22Rv1 (cell line): ENCODE results near the gene SPRR2G.

ENCODE experiments used
- H3K27ac ChIP-seq: fragments of 450-650 bp; 2 replicates; pipeline ENCODE4 v1.5.1; 2017
- ZFX ChIP-seq: fragments of 450-650 bp; IDR thresholded peaks from 2 replicates; pipeline ENCODE4 v1.6.1; 2017; ENCODE audit warnings: antibody characterized with exemption, borderline replicate concordance
- TF ChIP-seq, protein P1 (sequence below): fragments of 450-650 bp; IDR thresholded peaks from 2 replicates; pipeline ENCODE4 v1.5.1; 2017; ENCODE audit warnings: mild to moderate bottlenecking

SPRR2G gene

GRCh38 chr1:153174624-153175023 lies 23.9 kb upstream of the SPRR2G start:
- no peak overlapping the region for H3K27ac ChIP-seq
- TF ChIP-seq, protein P1, sequence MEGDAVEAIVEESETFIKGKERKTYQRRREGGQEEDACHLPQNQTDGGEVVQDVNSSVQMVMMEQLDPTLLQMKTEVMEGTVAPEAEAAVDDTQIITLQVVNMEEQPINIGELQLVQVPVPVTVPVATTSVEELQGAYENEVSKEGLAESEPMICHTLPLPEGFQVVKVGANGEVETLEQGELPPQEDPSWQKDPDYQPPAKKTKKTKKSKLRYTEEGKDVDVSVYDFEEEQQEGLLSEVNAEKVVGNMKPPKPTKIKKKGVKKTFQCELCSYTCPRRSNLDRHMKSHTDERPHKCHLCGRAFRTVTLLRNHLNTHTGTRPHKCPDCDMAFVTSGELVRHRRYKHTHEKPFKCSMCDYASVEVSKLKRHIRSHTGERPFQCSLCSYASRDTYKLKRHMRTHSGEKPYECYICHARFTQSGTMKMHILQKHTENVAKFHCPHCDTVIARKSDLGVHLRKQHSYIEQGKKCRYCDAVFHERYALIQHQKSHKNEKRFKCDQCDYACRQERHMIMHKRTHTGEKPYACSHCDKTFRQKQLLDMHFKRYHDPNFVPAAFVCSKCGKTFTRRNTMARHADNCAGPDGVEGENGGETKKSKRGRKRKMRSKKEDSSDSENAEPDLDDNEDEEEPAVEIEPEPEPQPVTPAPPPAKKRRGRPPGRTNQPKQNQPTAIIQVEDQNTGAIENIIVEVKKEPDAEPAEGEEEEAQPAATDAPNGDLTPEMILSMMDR: no peak
- no peak for TF ChIP-seq ZFX

GRCh38 chr1:153168686-153169085 lies 18.0 kb upstream of the SPRR2G start:
- TF ChIP-seq ZFX: no peak
- TF ChIP-seq, protein P1: no peak
- H3K27ac ChIP-seq: no peak overlapping the region

DNA sequence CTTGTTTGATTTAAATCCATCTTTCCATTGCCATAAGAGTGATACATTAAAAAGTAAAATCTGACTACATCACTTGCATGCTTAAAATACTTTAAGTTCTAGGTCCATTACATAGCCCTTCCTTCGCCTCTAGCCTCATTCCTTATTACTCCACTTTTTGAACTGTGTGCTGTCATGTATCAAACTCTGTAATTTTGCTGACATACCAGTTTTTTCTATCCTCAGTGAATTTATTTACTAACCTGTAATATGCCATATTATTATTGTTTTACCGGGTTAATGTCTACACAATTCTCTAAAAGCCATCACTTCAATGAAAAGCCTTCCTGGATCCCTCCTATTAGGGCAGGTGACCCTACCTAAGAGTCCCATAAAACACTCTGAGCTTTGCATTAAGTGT lies 4.9 kb upstream of the SPRR2G start:
- H3K27ac ChIP-seq: no peak overlapping the region
- TF ChIP-seq, protein P1: no peak
- no peak for TF ChIP-seq ZFX

DNA sequence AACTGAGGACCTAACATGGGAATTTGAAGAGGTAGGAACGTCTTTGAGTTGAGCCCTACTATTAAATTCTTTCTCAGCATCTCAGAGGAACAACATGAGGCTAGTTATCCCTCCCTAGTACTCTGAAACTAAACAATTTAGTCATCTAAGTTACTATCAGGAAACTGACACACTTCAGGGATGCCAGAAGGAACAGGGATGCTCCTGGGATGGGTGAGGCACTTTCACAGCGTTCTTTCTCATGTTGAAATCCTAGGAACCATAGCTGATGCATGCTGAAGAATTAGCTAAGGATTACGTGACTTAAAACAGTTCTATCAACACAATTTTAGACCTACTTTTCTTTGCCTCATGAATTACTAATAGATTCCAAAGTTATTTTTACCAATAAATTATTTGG lies 1.8 kb upstream of the SPRR2G start:
- TF ChIP-seq, protein P1: no peak
- TF ChIP-seq ZFX: no peak
- H3K27ac ChIP-seq: no peak overlapping the region

DNA sequence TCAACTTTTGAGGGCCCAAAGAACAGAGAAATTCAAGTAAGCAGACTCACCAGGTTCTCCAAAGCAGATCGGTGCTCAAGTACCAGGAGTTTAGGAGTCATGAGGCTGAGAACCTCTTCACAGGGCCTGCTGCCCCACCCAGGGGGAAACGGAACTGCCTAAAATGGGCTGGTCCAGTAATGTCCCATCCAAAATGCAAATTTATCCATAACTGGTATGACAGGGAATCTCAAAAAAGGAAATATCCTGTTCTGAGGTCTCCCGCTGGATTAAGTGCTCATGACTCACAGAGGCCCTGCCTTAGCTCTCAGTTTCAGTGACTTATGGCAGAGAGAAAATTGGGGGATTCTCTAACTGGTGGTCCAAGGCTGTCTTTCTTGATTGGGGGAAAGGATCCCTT lies 9.3 kb downstream of the SPRR2G start:
- TF ChIP-seq, protein P1: no peak
- no peak for TF ChIP-seq ZFX
- no peak overlapping the region for H3K27ac ChIP-seq

DNA sequence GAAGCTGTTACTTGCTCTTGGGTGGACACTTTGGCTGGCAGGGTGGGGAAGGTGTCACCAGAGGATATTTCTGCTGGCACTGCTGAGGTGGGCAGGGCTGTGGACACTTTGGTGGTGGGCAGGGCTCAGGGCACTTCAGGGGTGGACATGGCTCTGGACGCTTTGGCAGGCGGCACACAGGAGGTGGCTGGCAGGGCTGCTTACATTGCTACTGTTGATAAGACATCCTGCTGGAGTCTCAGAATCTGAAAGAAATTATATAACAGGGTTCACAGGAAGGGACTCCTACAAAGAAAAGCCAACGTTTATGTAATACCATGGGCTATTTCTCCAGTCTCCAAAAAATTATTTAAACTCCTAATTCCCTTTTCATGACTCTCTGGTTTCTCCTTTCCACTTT lies 10.2 kb downstream of the SPRR2G start:
- TF ChIP-seq, protein P1: no peak
- no peak for TF ChIP-seq ZFX
- no peak overlapping the region for H3K27ac ChIP-seq

GRCh38 chr1:153133743-153134142 lies 16.9 kb downstream of the SPRR2G start:
- no peak overlapping the region for H3K27ac ChIP-seq
- TF ChIP-seq ZFX: no peak
- TF ChIP-seq, protein P1: no peak
